Activated naive CD8-positive, alpha-beta T cell treated with anti-CD3 and anti-CD28 coated beads, Interleukin-2, amount 50 U/mL, for 16 hours (primary cell): ENCODE results near the gene DPYSL4.

ENCODE experiments used
- DNase-seq: peaks from one replicate; pipeline ENCODE4 v3.0.0-alpha.2; 2020; ENCODE audit warnings: low read depth, low spot score

Gene DPYSL4

DNA sequence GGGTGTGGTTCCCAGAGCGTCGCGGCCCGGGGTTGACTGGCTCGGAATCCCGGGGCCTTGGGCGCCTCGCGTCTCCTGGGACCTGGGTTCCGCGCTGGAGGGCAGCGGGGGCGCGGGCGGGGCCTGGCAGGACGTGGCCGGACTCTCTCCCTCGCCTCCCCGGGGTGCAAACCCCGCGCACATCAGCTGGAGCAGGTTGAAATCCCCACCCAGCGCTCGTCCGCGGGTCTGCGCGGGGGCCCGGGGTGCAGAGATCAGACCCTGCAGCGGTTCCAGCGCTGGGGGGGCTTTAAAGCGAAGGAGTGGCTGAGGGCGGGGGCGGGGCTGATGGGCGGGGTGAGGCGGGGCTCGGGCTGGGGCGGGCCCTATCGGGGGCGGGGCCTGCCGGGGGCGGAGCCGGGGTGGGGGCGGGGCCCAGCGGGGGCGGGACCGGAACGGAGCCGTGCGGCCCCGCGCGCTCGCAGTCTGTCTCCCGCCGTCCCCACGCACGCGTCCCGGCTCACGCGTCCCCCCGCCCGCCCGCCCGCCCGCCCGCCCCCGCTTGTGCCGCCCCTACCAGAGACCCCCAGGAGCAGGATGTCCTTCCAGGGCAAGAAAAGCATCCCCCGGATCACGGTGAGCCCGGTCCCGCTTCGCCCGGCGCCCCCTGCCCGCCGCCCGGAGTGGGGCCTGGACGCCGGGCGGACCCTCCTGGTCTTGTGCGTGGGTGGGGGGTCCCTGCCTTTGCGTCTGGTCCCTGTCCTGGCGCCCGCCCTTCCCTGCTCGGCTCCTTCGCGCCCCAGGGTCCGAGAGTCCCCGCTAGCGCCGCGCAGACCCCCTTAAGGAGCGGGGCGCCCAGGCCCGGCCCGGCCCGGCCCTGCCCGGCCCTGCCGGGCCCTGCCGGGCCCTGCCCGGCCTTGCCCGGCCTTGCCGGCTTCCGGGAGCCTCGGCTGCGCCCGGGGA lies at the start of gene DPYSL4:
DPYSL4 (plus strand) TSS at position 461 of the 942 bp plus-strand sequence; CDS start at position 577, 116 bp downstream.
- DNase-seq = no peak

DNA sequence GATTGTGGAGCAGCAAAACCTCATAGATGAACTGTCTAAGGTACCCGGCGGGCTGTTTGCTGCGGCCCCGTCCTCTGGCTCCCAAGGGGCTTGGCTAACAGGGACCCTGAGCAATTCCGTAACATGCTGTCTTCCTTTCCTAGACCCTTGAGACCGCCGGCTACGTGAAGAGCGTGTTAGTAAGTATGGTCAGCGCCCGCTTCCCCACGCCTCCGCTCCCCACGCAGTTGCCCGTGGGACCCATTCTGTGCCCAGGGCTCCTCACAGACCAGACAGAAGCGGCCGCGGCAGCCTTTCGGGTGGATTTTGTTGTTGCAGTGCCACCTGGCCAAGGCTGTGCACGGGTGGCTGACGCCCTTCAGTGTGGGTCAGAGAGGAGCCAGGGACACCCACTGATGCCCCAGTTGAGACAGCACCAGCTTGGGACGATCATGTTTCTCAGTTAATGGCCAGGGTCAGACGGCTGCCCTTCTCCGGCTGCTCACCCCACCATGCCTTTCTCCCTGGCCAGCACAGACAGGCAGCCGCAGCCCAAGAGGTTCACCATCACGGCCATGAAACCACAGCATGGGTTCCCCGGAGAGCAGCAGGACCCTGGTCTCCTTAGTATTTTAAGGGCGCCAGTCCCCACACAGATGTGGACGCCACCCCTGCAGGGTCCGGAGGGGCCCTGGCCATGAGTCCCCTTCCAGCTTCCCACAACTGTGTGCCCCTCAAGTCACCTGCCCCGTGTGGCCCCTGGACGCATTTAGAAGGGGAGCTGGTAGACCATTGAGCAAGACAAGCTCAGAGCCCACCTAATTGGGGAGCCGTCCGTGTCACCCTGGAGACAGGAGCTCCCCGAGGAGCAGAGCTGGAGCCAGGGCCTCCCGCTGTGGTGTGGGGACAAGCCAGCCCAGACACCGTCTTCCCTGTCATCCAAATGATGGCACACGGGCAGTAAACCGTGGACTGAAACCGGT lies 49.4 kb upstream of the DPYSL4 start:
- DNase-seq = no peak

DNA sequence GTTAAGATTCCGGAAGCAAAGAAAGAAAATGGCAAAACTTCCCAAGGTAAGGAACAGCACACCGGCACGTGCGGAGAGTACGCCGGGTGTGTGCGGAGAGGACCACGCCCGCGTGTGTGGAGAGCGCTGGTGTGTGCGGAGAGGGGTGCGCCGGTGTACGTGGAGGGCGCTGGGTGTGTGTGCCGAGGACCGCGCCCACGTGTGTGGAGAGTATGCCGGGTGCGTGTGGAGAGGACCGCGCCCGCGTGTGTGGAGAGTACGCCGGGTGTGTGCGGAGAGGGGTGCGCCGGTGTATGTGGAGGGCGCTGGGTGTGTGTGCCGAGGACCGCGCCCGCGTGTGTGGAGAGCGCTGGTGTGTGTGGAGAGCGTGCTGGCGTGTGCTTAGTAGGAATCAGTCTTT lies 48.6 kb upstream of the DPYSL4 start:
- no peak for DNase-seq

DNA sequence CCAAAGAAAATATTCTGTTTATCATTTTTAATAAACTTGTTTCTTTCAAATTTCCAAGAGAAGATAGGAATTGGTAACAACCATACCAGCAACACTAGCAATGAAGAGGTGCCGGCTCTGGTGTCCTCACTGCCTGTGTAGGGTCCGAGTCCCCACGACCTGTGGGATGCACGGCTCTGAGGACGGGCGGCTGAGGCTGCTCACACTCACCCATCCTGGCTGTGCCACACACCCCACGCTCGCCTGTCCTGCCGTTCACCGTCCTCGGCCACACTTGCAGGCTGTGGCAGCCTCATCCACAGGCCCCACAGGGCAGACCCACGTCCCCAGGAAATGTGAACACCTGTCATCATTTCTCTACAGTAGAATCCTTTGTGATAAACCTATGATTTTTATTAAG lies 48.2 kb upstream of the DPYSL4 start:
- no peak for DNase-seq

DNA sequence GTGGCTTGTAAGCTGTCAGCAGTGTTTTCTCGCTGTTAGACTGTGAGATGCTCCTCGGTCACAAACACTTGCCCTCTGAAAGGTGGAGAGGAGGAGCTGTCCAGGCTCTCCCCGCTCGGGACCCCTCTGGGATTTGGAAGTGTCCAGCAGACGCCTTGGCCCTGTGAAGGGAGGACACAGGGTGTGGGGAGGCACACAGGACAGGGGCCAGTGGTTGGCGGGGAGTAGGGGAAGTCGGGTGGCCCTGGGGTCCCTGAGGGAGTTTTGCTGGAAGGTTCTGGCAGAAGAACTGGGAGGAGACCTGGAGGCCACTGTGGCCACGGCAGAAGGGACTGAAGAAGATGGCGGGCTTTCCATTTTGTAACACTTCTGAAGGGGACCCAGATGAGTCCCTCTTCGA lies 47.2 kb upstream of the DPYSL4 start:
- DNase-seq = no peak

DNA sequence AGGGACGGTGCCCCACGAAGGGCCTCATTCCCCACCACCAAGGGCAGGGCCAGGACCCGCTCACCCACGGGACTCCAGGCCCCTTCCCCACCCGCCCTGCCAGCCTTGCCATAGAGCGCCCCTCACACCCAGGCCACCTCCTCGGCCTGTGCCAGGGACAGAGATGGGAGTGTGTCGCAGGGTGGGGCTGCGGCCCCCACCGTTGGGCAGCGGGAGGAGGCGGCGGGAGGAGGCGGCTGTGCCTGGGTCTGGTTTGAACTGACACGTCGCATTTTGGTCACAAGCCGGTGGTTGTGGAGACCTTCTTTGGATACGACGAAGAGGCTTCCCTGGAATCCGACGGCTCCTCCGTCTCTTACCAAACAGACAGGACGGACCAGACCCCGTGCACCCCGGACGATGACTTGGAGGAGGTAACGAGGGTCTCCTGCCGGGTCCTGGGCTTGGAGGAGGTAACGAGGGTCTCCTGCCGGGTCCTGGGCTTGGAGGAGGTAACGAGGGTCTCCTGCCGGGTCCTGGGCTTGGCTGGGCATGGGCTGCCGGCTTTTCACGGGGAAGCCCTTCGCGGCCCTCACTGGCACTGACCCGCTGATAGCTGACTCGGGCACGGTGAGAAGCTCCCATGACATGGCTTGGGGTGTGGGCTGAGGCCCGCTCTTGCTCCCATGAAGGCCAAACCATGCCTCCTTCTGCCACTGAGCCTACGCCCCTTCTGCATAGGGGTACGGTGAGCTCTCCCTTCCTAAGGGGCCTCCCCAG lies 46.4 kb upstream of the DPYSL4 start:
- DNase-seq = no peak

DNA sequence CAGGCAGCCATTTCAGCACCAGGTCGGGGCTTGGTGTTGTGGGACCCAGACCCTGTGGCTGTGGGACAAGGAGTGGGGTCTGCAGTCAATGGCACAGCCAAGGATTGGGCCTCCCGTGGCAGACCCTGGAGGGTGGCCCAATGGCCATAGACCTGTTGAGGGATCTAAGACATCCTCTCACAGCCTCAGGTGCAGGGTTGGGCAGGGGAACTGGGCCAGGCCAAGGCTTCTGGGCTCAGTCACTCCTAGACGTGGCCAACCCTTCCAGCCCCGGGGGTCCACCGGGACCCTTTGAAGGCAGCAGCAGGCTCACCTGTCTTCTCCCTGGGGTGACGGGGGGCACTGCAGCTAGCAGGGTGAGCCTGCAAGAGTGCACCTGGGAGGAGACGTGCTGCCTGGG lies 45.7 kb upstream of the DPYSL4 start:
- DNase-seq = no peak

DNA sequence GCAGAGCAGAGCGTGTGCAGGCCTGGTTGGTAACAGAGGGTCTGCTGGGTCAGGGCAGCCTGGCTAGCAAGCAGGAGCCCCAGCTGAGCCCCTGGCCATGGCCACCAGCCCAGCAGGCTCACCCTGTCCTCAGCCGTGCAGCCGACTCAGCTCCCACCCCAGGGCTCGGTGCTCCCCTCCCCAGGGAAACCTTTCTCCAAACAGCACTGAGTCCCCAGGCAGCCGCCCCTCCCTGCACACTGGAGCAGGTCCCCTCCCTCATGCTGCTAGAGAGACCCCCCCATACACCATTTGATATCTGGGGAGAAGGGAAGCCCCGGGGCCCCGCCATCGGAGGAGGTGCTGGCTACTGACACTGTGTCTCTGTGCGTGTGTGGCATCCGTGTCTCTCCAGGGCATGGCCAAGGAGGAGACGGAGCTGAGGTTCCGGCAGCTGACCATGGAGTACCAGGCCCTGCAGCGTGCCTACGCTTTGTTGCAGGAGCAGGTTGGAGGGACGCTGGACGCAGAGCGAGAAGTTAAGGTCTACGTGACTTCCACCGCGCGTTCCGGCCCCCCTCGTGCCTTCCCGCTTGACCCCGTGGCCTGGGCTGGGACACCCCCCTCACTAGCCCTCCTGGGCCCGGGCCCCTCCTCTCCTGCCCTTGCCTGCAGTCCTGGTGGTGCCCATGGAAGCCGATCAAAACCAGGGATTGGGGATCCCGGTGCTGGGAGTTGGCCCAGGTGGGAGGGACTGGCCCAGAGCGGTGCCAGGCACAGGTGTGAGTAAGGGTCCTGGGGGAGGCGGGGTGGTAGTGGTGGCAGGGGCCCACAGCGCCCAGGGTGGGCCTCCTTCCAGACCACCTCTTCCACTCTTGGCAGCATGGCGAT lies 45.0 kb upstream of the DPYSL4 start:
- no peak for DNase-seq

DNA sequence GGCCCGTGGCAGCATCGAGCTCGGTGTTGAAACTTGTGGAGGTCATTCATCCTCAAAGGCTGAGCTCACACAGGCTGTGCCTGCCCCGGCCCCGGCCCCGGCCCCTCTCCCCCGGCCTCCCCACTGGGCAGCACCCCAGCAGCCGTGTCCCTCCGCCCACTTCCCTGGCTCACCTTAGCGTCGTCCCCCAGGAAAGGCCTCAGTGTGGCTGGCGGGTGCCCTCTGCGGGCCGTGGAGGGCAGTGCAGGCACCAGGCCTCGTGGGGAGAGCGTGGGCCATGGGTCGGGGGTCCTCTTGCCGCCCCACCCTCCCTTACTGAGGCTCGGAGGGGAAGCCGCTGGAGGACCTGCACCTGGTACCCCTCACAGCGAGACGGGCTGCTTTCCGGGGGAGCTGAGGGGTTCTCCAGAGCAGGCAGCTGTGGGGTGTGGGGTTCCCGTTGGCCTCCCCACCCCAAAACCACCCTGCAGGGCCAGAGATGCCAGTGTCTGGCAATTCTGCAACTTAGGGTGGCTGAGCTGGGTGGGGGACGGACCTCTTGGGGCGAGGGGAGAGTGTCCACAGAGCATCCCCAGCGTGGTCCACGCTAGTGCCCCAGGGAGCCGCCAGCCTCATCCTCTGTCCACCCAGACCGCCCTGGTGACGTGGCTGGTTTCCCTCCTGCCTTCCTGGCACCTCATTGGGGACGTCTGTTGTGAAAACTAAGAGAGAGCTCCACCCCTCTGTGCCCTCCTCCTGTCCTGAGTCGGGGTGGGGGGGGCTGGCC lies 44.2 kb upstream of the DPYSL4 start:
- DNase-seq = peak; percentile 33

DNA sequence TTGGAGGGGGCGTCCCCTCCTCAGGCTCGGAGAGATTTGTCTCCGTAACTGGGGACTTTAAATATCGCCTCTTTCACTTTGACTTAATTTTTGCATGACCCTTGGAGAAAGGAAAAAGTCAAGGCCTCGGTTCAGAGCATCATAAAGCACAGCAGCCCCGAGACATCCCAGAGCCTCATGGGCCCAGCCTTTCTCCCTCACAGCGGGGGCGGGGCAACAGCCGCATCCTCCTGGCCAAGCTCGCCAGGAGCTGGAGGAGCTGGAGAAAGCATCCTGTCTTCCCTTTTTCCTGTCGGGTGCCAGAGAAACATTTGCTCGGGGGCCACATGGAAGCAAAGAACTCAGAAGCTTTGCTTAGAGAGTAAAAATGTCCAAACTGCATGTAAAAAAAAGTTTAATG lies 43.6 kb upstream of the DPYSL4 start:
- DNase-seq = no peak

DNA sequence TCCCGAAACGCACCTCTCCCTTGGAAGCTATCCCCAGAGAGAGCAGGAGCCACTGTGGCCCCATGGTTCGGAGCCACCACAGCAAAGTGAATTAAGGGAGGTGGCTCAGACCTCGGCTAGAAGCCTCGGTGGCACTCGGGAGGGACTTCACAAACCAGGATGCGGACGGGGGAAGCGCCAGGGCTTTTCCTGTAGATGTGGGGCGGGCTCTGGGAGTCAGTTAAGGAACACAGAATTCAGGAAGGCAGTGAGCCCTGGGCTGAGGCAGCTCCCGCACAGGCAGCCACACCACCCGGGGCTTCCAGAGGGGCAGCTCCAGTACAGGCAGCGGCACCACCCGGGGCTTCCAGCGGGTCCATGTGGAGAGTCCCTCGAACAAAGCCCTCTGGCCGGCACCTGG lies 42.7 kb upstream of the DPYSL4 start:
- DNase-seq = no peak

DNA sequence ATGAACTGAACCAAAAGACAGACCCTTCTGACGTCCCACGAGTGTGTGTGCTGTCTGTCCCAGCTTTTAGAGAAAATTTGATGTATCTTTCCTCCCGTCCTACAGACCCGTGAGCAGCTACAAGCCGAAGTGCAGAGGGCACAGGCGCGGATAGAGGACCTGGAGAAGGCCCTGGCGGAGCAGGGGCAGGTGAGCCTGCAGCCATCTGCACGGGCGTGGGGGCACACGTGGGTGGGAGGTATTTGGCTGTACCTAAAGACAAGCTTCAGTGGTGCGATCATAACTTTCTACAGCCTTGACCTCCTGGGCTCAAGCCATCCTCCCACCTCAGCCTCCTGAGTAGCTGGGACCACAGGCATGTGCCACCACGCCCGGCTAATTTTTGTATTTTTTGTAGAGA lies 41.7 kb upstream of the DPYSL4 start:
- DNase-seq = no peak

DNA sequence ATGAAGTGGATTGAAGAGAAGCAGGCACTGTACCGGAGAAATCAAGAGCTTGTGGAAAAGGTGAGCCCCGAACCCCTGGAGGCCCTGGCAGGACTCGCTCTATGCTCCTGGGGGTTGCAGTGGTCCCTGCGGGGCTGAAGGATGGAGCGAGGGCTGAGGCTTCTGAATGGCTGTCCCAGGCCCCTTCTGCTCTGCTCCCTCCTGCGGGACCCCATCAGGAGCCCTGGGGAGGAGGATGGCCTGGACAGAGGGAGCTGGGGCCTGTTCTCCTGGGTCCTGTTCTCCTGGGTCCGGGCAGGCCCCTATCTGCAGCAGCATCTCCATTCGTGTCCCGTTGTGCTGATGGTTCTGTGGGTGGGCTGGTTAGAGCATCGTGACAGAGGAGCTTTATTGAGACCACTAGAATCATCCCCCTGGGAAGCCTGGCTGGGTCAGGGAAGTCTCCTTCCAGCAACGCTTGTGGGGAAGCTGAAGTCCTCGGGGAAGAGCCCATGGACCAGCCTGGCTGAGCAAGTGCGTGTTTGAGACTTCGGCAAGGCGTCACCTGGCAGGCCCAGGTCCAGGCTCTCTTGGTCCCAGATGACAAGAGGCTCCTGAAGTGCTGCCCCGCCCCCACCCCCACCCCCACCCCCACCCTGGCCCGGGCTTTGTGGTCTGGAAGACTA lies 41.1 kb upstream of the DPYSL4 start:
- DNase-seq = no peak

DNA sequence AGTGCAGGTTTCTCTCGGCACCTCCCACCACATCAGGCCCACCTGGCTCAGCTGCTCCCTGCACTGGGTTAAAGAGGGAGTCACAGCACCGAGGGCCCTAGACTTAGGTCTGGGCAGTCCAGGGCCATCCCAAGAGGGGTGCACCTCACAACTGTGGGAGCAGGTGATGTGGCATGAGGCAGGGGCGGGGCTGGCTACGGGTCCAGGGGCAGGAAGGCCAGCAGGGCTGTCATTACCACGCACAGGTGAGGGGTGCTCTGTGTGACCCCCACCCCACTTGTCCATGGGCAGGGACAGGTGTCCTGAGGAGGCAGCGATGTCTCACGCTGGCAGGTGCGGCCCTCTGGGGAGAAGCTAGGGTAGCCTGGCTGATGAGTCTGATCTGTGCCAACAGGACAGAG lies 40.5 kb upstream of the DPYSL4 start:
- no peak for DNase-seq

DNA sequence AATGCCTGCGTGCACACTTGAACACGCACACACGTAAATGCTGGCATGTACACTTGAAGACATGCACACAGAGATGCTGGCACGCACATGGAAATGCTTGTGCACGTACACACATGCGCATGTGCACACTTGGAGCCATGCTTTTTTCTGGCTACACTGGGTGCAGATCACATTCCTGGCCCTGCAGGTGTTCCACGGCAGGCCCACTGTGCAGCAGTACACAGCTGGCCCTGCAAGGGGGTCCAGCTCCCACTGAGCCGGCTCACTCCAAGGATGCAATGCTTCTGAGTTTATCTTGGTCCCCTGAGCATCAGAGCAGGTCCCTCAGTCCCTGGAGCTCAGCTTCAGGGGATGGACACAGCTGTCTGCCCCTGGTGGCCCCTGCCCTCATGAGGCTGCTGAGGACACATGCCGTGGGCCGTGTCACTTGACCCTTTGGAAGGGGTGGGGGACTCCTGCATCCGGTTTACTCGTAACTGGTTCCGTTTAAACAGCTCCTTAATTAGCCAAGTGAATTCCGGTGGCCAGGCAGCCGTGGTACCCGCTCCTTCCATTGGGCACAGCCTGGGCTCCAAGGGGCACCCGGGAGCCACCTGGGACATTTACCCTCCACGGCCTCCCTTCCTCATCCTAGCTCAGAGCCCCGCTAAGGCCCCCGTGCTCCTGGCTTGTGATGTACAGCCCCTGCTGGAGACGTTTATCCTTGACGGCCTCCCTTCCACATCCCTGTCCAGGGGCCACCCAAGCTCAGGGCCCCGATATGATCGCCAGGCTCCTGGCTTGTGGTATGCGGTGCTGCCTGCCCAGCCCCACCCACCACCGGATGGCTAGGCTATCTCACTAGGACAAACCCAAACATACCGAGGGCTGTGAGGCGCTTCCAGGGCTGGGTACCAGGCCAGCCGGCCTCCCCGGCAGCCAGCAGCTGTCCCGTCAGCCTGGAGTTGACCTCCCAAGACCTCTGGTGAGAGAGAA lies 39.5 kb upstream of the DPYSL4 start:
- DNase-seq = no peak

DNA sequence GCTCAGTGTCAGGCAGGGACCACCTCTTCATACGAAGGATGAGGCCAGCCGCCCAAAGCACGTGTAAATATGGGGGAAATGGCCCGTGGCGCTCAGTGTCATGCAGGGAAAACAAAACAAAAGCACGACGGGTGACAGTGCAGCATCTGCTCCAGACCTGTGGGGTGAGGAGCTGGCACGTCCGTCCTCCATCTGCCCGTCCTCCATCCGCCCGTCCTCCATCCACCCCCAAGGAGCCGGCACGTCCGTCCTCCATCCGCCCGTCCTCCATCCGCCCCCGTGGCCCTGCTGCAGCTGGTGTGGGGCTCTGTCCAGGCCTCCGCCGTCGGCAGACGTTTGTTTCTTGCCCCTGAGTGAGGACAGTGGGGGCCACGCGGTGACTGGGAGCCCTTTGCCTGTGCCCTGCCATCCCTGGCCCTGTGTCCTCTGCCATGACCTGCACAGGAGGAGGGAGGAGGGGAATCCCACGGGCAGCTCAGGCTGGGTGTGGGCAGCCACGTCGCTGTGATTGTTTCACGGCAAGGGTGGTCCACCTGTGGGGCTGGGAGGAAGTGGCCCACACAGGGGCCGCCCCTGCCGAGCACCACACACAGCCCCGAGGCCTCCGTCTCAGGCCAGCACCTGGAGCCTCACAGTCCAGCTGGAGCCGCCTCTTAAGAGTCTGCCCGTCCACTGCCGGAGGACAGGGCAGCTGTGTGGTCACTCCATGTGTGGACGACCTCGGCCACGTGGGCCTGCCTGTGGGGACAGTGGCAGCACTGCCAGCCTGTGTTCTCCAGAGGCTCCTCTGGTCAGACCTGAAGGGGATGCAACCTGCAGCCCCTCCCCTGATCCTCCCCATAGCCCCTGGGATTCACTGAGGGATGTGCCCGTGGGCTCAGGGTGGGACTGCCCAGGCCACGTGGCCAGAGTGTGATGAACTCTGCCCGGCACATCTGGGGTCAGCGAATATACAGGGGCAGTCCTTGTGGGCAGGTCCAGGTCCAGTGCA lies 38.2 kb upstream of the DPYSL4 start:
- DNase-seq = no peak

DNA sequence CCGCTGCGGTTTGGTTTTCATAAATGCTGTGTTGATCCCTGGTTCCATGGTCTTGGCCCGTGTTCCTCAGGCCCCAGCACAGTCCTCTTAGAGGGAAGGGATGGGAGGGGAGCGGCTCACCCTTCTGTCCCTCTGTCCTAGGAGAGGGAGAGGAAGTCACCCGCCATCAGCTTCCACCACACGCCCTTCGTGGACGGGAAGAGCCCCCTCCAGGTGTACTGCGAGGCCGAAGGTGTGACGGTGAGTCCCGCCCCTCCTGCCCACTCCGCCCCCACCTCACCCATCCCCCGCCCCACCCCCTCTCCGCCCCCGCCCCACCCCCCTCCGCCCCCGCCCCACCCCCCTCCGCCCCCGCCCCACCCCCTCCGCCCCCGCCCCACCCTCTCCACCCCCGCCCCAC lies 37.5 kb upstream of the DPYSL4 start:
- DNase-seq = no peak
